Ascending aorta (tissue), 2 donors: ENCODE measurements around the gene DDX56. TPM values are rescaled to one million over a fixed set of nuclear protein-coding genes. Genes with fewer than 3 reads are reported as not detected.

Experiments
- DNase-seq, 2 donors: peaks; one replicate each; pipeline ENCODE4 v3.0.0-alpha.2; 2019; ENCODE audit warnings: low spot score in 2 of 2
- H3K27ac ChIP-seq, 2 donors: fragments of 200-600 bp; sonication (generic); one replicate each; pipeline ENCODE4 v1.5.1; 2016 to 2017; ENCODE audit warnings: mild to moderate bottlenecking in 1 of 2
- H3K27me3 ChIP-seq: fragments of 200-600 bp; sonication (generic); one replicate; pipeline ENCODE4 v1.5.1; 2017
- H3K36me3 ChIP-seq, 2 donors: fragments of 200-600 bp; sonication (generic); one replicate each; pipeline ENCODE4 v1.5.1; 2016
- H3K4me1 ChIP-seq, 2 donors: fragments of 200-600 bp; sonication (generic); one replicate each; pipeline ENCODE4 v1.5.1; 2016 to 2017; ENCODE audit warnings: mild to moderate bottlenecking in 1 of 2
- H3K4me3 ChIP-seq, 2 donors: fragments of 200-600 bp; sonication (generic); one replicate each; pipeline ENCODE4 v1.5.1; 2016 to 2017; ENCODE audit warnings: mild to moderate bottlenecking in 1 of 2
- H3K9me3 ChIP-seq, 2 donors: fragments of 200-600 bp; sonication (generic); one replicate each; pipeline ENCODE4 v1.5.1; 2016
- intact Hi-C: fragments of 100-400 bp; cut with DNase I; formaldehyde crosslinking; loops from one replicate; pipeline ENCODE4 v1.15.1; 2023
- total RNA-seq: library from RNA; depleted of rRNA; stranded (reverse); fragments of >200 nt; gene quantifications from one replicate; pipeline ENCODE4 v1.1.0, GENCODE V29; 2016
- TF ChIP-seq, protein P1 (sequence below), 3 experiments: fragments of 200-600 bp in 2 of 3; fragments of 450-650 bp in 1 of 3; sonication (generic) in 2 of 3; IDR thresholded peaks; one replicate each; pipeline ENCODE4 v1.5.1; 2016 to 2019; ENCODE audit warnings: antibody characterized with exemption in 3 of 3, mild to moderate bottlenecking in 1 of 3, moderate library complexity in 1 of 3

Gene DDX56
- total RNA-seq, 1 donor from 2014 or later, result 51.0 TPM

- no peaks in the 10 kb centered on the region for H3K4me1 ChIP-seq
- TF ChIP-seq, protein P1, sequence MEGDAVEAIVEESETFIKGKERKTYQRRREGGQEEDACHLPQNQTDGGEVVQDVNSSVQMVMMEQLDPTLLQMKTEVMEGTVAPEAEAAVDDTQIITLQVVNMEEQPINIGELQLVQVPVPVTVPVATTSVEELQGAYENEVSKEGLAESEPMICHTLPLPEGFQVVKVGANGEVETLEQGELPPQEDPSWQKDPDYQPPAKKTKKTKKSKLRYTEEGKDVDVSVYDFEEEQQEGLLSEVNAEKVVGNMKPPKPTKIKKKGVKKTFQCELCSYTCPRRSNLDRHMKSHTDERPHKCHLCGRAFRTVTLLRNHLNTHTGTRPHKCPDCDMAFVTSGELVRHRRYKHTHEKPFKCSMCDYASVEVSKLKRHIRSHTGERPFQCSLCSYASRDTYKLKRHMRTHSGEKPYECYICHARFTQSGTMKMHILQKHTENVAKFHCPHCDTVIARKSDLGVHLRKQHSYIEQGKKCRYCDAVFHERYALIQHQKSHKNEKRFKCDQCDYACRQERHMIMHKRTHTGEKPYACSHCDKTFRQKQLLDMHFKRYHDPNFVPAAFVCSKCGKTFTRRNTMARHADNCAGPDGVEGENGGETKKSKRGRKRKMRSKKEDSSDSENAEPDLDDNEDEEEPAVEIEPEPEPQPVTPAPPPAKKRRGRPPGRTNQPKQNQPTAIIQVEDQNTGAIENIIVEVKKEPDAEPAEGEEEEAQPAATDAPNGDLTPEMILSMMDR (IDR thresholded peaks at IDR 0.05), result no peak
- intact Hi-C loops, result no loop called here
- peaks cover 0 to 3% of the 10 kb centered on the region in 2 donors for H3K36me3 ChIP-seq
- H3K27ac ChIP-seq, result no peak overlapping the region
- no peaks in the 10 kb centered on the region for H3K27me3 ChIP-seq
- no peak overlapping the region for H3K4me3 ChIP-seq
- no peak for DNase-seq
- no peaks in the 10 kb centered on the region for H3K9me3 ChIP-seq
Measured at GRCh38 chr7:44517175-44517574, 56.5 kb downstream of the DDX56 start.

Other genes starting within 250 kb of the DDX56 start
- 3.2 TPM for gene CAMK2B, start 248.3 kb downstream of the DDX56 start, total RNA-seq
- 39.3 TPM for gene NUDCD3, start 83.2 kb downstream of the DDX56 start, total RNA-seq
- gene NPC1L1, start 32.6 kb downstream of the DDX56 start, total RNA-seq, result not detected
- 69.1 TPM for gene TMED4, start 8.3 kb upstream of the DDX56 start, total RNA-seq
- 117 TPM for gene OGDH, start 32.7 kb upstream of the DDX56 start, total RNA-seq
- 75.5 TPM for gene ZMIZ2, start 174.9 kb upstream of the DDX56 start, total RNA-seq
- 945 TPM for gene PPIA, start 222.8 kb upstream of the DDX56 start, total RNA-seq